Activated T-cell treated with anti-CD3 and anti-CD28 coated beads, Interleukin-2, amount 50 U/mL, for 24 hours (primary cell): ENCODE measurements around the gene NELL1.

Source experiments
- DNase-seq: peaks from one replicate; pipeline ENCODE4 v3.0.0-alpha.2; 2020
- H3K27ac Mint-ChIP-seq: 2 replicates; pipeline ENCODE4 v1.8.0; 2020; ENCODE audit warnings: mild to moderate bottlenecking, mixed read lengths
- H3K27me3 Mint-ChIP-seq: 2 replicates; pipeline ENCODE4 v1.8.0; 2020; ENCODE audit warnings: mixed read lengths
- H3K36me3 Mint-ChIP-seq: 2 replicates; pipeline ENCODE4 v1.8.0; 2020; ENCODE audit warnings: low read depth, mixed read lengths
- H3K4me1 Mint-ChIP-seq: 2 replicates; pipeline ENCODE4 v1.8.0; 2020; ENCODE audit warnings: low read depth, mixed read lengths
- H3K4me3 Mint-ChIP-seq: 2 replicates; pipeline ENCODE4 v1.8.0; 2020; ENCODE audit warnings: mild to moderate bottlenecking, moderate library complexity, mixed read lengths
- H3K9me3 Mint-ChIP-seq: 2 replicates; pipeline ENCODE4 v1.8.0; 2020; ENCODE audit warnings: mixed read lengths

Gene NELL1

DNA sequence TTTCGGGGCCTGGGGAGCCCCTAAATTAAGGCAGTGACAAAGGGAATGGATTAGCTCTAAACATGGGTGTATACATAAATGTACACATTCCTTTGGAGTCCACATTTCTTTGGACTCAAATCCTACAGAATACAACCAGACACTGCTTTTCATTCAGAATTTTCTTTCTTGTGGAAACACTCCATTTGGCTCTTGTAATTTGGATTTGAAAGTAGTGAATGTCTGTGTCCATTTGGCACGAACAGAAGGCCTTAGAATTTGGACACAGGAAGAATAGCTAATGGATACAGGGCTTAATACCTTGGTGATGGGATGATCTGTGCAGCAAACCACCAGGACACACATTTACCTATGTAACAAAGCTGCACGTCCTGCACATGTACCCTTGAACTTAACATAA is 399.5 kb downstream of the NELL1 start:
- H3K4me1 Mint-ChIP-seq, result no peaks in the 10 kb centered on the region
- no peak overlapping the region for H3K27ac Mint-ChIP-seq
- DNase-seq, result no peak
- H3K27me3 Mint-ChIP-seq, result no peaks in the 10 kb centered on the region
- H3K9me3 Mint-ChIP-seq, result peaks cover 12% of the 10 kb centered on the region
- no peaks in the 10 kb centered on the region for H3K36me3 Mint-ChIP-seq
- H3K4me3 Mint-ChIP-seq, result no peak overlapping the region

DNA sequence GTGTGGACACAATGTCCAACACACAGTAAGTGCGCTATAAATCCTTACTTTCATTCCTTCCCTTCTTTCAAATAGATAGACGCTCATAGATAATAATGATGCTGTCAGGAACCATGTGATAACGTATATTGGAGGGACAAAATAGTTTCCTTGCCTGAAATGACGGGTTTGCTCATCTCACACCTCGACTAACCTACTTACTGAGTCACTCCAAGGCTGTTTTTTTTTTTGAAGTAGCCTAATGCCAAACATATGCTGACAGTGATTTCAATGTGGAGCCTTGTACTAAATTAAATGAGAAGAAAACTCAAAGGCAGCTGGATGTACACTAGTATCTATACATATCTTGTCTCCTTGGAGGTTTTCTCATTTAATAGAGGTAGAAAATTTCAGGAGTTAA is 400.5 kb downstream of the NELL1 start:
- H3K36me3 Mint-ChIP-seq, result no peaks in the 10 kb centered on the region
- no peaks in the 10 kb centered on the region for H3K4me1 Mint-ChIP-seq
- H3K27me3 Mint-ChIP-seq, result no peaks in the 10 kb centered on the region

DNA sequence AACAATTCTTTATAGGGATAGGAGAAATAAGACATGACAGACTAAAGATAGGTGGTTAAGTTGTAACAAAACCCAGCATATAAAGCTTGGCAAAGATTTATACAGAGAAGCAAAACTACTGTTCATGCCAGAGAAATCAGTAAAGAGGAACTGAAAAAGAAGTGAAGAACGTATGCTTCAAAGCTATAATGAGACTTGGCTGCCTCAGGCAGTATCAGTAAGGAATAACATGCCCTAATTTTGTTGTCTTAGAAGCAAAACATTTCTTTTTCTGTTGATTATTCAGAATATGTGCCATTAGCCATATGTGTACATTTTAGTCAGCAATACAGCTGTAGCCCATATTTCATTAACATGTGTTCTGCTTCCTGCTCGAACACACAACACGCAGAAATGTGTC is 403.2 kb downstream of the NELL1 start:
- no peak for DNase-seq
- H3K27me3 Mint-ChIP-seq, result no peaks in the 10 kb centered on the region
- H3K4me3 Mint-ChIP-seq, result no peak overlapping the region
- H3K9me3 Mint-ChIP-seq, result peaks cover 15% of the 10 kb centered on the region
- no peak overlapping the region for H3K27ac Mint-ChIP-seq
- no peaks in the 10 kb centered on the region for H3K36me3 Mint-ChIP-seq
- no peaks in the 10 kb centered on the region for H3K4me1 Mint-ChIP-seq

More for the DNA sequence above, 400.5 kb downstream of the NELL1 start:
- Mint-ChIP-seq H3K4me3 (no peak overlapping the region), H3K27ac (no peak overlapping the region), H3K9me3 (peaks cover 11% of the 10 kb centered on the region)
- DNase-seq, result no peak

DNA sequence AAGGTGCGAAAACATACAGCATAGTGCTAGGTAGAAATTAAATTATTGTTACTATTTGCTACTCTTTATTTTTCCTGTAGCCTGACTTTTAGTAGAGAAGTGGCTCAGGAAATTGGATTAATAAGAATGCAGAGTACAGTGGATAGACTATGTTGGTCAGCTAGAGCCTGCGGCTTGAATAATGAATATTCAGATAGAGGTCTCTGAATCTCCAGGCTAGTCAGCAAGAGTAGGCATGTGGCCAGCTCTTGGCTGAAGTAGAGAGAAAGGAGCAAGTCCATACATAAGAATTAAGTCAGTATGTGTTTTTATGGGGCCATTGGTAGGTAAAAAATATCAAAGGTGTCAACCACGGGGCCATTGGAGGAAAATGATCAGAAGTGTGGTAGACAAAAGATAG is 413.5 kb downstream of the NELL1 start:
- Mint-ChIP-seq H3K4me1 (no peaks in the 10 kb centered on the region), H3K27me3 (no peaks in the 10 kb centered on the region), H3K4me3 (no peak overlapping the region), H3K9me3 (peaks cover 3% of the 10 kb centered on the region), H3K36me3 (no peaks in the 10 kb centered on the region), H3K27ac (no peak overlapping the region)
- no peak for DNase-seq

DNA sequence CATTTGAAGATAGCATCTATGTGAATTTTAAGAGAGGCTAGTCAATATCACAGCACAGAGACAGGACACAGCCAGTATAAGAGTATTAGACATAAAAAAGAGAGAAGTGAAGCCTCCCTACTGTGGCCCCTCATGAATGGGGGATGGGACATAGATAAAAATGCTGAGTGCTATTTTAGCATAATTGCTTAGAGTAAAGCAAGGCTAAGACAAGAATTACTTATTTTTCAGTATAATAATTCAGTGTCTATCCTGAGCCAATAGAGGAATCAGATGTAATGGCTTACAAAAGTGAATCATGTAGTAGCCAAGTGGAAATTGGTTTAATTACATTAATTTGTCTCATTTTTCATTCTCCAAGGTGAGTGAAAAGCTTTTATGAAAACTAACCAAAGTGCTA is 419.5 kb downstream of the NELL1 start:
- Mint-ChIP-seq H3K27me3 (no peaks in the 10 kb centered on the region), H3K36me3 (no peaks in the 10 kb centered on the region), H3K4me1 (no peaks in the 10 kb centered on the region), H3K27ac (no peak overlapping the region), H3K9me3 (peaks cover 8% of the 10 kb centered on the region), H3K4me3 (no peak overlapping the region)
- DNase-seq, result no peak

DNA sequence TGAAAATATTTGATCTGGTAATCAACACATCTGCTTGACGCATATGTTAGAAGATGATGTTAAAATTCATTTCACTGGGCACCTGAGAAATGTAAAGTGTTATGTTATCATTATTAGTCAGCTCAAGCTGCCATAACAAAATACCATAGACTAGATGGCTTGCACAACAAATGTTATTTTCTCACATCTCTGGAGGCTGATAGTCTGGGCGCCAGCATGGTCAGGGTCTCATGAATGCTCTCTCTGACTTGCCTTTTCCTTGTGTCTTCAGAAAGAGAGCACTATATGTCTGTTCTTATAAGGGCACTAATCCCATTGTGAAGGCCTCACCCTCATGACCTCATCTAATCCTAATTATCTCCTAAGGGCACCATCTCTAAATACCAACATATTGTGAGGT is 435.3 kb downstream of the NELL1 start:
- H3K27ac Mint-ChIP-seq, result no peak overlapping the region
- H3K27me3 Mint-ChIP-seq, result no peaks in the 10 kb centered on the region
- H3K9me3 Mint-ChIP-seq, result peaks cover 25% of the 10 kb centered on the region
- no peak overlapping the region for H3K4me3 Mint-ChIP-seq
- H3K4me1 Mint-ChIP-seq, result no peaks in the 10 kb centered on the region
- no peaks in the 10 kb centered on the region for H3K36me3 Mint-ChIP-seq
- no peak for DNase-seq

DNA sequence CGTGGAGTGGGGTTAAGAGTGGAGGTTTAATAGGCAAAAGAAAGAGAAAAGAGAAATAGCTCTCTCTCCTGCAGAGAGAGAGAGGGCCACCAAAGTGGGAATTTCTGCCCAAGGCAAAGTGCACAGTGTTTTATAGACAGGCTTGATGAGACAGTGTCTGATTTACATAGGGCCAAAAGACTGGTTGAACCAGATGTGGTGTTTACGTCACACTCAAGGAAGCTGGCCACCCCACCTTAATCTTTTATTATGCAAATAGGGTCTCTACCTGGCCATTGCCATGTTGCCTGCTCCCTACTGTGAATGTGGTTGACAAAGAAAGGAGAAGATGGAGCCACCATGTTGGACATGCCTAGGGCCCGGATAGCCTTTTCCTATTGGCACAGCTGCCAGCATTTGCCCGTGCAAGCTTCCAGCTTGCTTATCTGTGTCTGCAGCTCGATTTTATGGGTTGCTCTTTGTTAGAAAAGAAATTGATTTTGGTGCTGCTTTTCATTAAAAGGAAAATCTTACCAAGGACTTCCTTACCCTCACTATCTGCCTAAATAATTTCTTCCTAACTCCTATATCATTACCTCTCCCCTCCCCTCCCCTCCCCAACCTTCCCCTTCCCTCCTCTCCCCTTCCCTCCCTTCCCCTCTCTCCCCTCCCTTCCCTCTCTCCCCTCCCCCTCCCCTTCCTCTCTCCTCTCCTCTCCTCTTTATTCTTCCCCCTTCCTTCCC is 436.0 kb downstream of the NELL1 start:
- H3K27me3 Mint-ChIP-seq, result no peaks in the 10 kb centered on the region
- H3K4me3 Mint-ChIP-seq, result no peak overlapping the region
- no peaks in the 10 kb centered on the region for H3K4me1 Mint-ChIP-seq
- H3K27ac Mint-ChIP-seq, result no peak overlapping the region
- peaks cover 23% of the 10 kb centered on the region for H3K9me3 Mint-ChIP-seq
- no peaks in the 10 kb centered on the region for H3K36me3 Mint-ChIP-seq
- DNase-seq, result no peak

DNA sequence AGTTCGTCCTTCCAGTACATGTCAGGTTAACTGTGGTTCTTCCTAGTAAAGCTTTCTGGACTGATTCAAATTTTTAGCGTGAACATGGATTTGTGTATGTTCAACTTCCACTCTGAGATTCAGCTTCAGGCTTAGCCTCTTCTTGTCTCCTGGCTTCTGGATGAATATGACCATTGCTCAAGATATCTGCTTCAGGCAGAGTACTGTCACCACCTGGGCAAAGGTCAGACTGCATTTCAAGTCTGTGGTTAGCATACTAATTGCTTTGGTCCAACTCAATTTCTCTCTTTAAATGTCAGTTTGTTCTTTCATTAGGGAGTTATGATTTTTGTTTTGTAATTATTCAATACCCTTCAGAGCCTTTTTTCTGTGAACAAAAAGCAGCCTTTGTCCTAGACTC is 440.0 kb downstream of the NELL1 start:
- Mint-ChIP-seq H3K9me3 (peaks cover 9% of the 10 kb centered on the region), H3K4me1 (no peaks in the 10 kb centered on the region), H3K27ac (no peak overlapping the region), H3K36me3 (no peaks in the 10 kb centered on the region), H3K4me3 (no peak overlapping the region), H3K27me3 (no peaks in the 10 kb centered on the region)
- no peak for DNase-seq

DNA sequence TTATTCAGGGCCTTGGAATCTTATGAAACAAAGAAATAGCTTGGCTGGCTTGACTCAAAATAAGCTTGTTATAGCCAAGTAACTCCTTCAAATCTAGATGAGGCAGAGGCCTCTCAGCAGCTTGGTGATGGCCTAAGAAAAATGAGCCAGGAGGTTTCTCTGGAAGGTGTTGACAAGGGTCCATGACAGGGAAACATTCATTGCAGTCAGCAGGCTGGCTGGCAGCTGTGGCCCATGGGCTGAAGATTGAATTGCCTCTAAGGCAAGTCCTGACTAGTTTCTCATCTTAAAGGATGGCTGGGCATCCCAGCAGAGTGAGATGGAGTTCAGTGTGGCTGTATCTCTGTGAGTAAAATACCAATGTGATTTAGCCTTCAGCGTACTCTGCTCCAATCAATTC is 441.0 kb downstream of the NELL1 start:
- Mint-ChIP-seq H3K4me3 (no peak overlapping the region), H3K27me3 (no peaks in the 10 kb centered on the region), H3K4me1 (no peaks in the 10 kb centered on the region), H3K36me3 (no peaks in the 10 kb centered on the region), H3K27ac (no peak overlapping the region), H3K9me3 (peaks cover 3% of the 10 kb centered on the region)
- no peak for DNase-seq

DNA sequence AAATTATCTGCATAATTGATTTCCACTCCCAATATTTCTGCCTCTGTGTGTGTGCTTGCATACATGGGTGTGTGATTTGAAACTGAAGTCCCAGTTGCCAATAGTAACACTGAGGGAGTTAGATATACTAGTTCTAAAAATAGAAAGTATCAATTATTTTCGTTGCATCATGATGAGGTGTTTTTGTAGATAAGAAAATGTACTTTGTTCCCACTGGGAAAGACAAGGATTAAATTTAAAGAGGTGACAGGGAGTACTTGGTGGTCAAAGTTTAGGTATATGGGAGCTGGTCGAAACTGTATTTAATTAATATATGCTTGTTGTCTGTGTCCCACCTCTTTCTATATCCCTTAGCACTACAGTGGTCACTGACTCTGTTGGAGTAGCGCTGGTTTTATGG is 444.5 kb downstream of the NELL1 start:
- Mint-ChIP-seq H3K4me1 (no peaks in the 10 kb centered on the region), H3K27me3 (no peaks in the 10 kb centered on the region), H3K4me3 (no peak overlapping the region), H3K27ac (no peak overlapping the region), H3K36me3 (no peaks in the 10 kb centered on the region), H3K9me3 (peaks cover 3% of the 10 kb centered on the region)
- DNase-seq, result no peak

DNA sequence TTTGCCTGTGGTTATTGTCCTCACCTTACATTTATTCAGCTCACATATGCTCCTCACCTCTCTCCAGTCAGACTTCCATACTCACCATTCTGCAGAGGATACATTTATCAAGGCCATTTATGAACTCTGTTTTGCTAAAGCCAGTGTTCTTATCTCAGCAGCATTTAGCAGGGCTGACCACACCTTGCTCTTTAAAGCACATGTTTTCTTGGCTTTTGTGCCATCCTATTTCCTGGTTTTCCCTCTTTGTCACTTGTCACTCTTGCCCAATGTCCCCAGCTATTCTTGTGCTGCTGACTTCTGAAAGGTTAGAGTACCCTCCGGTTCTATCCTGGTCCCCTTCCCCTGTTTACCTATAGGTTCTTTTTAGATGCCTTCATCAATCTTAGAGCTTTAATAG is 446.6 kb downstream of the NELL1 start:
- H3K4me3 Mint-ChIP-seq, result no peak overlapping the region
- no peaks in the 10 kb centered on the region for H3K36me3 Mint-ChIP-seq
- peaks cover 3% of the 10 kb centered on the region for H3K9me3 Mint-ChIP-seq
- H3K4me1 Mint-ChIP-seq, result no peaks in the 10 kb centered on the region
- H3K27me3 Mint-ChIP-seq, result no peaks in the 10 kb centered on the region
- no peak for DNase-seq
- no peak overlapping the region for H3K27ac Mint-ChIP-seq

DNA sequence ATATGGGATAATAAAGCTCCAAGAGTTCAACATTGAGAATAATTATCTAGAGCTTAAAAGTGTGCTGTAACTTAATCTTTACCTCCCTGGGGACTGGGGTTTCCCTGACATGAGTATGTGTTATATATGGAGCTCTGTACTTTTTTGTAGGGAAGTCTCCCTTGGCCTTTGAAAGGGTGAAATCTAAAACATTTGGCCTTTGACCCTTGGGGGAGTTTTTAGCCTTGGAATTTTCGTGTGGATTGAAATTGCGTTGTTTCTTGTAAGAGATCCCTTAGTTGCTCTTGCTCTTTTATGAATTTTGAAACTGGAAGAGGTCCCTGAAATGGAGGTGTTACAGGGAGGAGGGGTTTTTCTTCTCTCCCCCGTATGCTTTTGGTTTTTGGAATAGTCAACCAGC is 450.0 kb downstream of the NELL1 start:
- Mint-ChIP-seq H3K4me1 (no peaks in the 10 kb centered on the region), H3K9me3 (peaks cover 3% of the 10 kb centered on the region), H3K27me3 (no peaks in the 10 kb centered on the region), H3K36me3 (no peaks in the 10 kb centered on the region), H3K4me3 (no peak overlapping the region), H3K27ac (no peak overlapping the region)
- DNase-seq, result no peak

DNA sequence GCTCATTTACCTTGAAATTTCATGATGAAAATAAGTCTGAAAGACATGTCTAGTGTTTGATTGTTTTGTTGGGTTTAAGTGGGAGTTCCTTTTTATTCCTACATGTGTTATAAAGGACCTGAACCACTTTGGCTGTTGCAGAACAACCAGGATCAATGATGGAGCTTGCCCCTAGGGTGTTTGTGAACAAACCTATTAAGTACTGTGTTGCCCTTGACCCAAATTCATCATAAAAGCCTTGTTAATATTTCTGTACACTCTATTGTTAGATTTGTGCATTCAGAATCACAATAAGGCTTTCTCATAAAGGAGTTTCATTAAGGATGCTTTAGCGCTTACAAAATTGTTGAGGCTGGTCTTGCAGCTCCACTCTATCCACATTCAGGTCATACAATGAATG is 452.6 kb downstream of the NELL1 start:
- no peaks in the 10 kb centered on the region for H3K36me3 Mint-ChIP-seq
- H3K4me1 Mint-ChIP-seq, result no peaks in the 10 kb centered on the region
- H3K4me3 Mint-ChIP-seq, result no peak overlapping the region
- H3K27ac Mint-ChIP-seq, result no peak overlapping the region
- H3K9me3 Mint-ChIP-seq, result peaks cover 2% of the 10 kb centered on the region
- no peak for DNase-seq
- H3K27me3 Mint-ChIP-seq, result no peaks in the 10 kb centered on the region

DNA sequence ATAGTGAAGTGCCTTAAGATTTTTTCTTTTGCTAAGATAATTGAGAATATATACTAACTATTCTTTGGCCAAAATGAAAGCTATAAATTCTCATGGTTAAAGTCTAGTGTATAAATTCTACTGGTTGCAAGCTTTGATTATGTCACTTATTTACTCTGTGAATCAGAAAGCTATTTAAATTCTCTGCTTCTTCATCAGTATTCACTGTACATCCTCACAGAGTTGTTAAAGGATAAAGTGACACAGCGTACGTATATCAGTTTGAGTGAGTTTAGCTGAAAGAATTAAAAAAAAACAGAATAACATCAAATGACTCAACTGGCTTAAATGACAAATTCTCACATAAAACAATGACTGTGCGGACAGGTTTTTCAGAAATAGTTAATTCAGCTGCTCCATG is 453.1 kb downstream of the NELL1 start:
- Mint-ChIP-seq H3K4me1 (no peaks in the 10 kb centered on the region), H3K9me3 (peaks cover 2% of the 10 kb centered on the region), H3K27ac (no peak overlapping the region), H3K27me3 (no peaks in the 10 kb centered on the region), H3K4me3 (no peak overlapping the region), H3K36me3 (no peaks in the 10 kb centered on the region)
- no peak for DNase-seq

DNA sequence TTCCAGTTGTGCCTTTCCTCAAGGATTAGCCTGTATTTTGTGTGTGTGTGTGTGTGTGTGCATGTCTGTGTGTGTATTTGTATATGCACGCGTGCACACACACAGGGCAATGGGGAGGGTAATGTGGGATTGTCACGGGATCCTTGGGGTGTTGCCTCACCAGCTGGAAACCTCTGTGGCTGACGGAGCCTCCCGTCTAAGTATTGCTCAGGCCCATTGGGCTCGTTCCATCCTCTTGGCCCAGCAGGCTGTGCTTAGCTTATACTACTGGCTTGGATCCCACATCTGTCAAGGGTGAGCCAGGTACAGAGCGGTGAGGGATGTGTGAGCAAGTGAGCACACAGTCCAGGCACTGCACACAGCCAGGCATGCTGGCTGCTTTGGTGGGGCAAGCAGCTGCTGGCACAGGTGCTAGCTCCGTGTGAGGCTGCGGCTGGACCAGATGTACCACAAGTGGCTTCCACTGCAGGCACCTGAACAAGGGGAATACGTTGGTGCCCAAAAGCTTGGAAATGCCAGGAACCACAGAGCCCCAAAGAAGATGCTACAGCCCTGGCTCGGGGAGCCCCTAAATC is 462.8 kb downstream of the NELL1 start:
- no peak for DNase-seq
- Mint-ChIP-seq H3K4me1 (no peaks in the 10 kb centered on the region), H3K9me3 (peaks cover 2% of the 10 kb centered on the region)

DNA sequence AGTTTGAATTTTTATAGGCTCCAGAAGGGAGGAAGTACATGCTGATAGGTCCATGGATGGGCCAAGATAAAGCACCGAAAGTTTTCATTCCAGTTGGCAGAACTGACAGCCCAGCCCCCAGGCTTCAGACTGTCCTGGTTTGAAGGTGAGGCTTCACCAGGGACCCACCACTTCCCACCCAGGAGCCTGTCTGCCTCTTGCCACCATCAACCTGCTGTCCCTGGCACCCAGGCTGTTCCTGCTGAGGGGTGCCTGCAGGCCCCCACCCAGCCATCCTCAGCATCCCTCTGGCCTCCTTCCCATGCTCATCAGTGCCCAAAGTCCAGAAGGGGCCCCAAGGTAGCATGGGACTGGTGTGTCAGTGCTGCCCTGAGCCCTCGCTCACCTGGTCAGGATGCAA is 463.9 kb downstream of the NELL1 start:
- H3K9me3 Mint-ChIP-seq, result peaks cover 2% of the 10 kb centered on the region
- no peak overlapping the region for H3K4me3 Mint-ChIP-seq
- H3K27ac Mint-ChIP-seq, result no peak overlapping the region
- H3K4me1 Mint-ChIP-seq, result no peaks in the 10 kb centered on the region
- DNase-seq, result no peak
- H3K36me3 Mint-ChIP-seq, result no peaks in the 10 kb centered on the region
- H3K27me3 Mint-ChIP-seq, result no peaks in the 10 kb centered on the region

More for the DNA sequence above, 462.8 kb downstream of the NELL1 start:
- Mint-ChIP-seq H3K4me3 (no peak overlapping the region), H3K36me3 (no peaks in the 10 kb centered on the region), H3K27me3 (no peaks in the 10 kb centered on the region), H3K27ac (no peak overlapping the region)
